Stimulated activated CD4-positive, alpha-beta T cell treated with anti-CD3 and anti-CD28 coated beads, Interleukin-12 subunit alpha, Interleukin-12 subunit beta, amount 100 ng/mL, for 24 hours (primary cell): ENCODE measurements around the gene UMODL1.
A peak's percentile ranks its signal among the peaks of the same experiment; 100 is the strongest.
"Not testable (repeated sequence)": the region's sequence is repeated elsewhere in the genome, so short reads cannot be mapped to it uniquely, and the experiment has no call there.

Source experiments
- DNase-seq, 2 experiments: peaks; one replicate each; pipeline ENCODE4 v3.0.0-alpha.2; 2020; ENCODE audit warnings: low read depth in 2 of 2

Gene UMODL1

GRCh38 chr21:42164064-42164789 lies 93.1 kb downstream of the UMODL1 start:
- peak; percentile 20 to 35 for DNase-seq

DNA sequence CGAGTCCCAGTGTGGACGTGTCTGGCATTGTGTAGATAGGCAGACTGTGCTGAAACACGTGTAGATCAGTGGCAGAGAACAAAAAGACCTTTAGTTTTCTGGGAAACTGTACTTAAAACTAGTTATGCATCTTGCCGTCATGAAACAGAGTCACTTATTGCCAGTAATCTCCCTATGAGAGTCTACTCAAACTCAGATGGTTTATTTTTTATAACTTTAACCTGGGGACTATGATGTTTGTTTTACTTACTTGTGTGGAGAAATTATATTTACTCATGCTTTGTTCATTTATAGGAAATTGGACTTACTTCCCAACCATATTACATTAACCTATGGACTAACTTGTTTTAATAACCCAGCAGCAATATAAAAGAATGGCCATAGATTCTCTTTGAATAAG lies 93.7 kb downstream of the UMODL1 start:
- DNase-seq, result no peak

GRCh38 chr21:42165901-42166300 lies 94.8 kb downstream of the UMODL1 start:
- DNase-seq, result no peak

- DNase-seq, result no peak
These were observed 98.6 kb downstream of the UMODL1 start for GRCh38 chr21:42169758-42170157.

DNA sequence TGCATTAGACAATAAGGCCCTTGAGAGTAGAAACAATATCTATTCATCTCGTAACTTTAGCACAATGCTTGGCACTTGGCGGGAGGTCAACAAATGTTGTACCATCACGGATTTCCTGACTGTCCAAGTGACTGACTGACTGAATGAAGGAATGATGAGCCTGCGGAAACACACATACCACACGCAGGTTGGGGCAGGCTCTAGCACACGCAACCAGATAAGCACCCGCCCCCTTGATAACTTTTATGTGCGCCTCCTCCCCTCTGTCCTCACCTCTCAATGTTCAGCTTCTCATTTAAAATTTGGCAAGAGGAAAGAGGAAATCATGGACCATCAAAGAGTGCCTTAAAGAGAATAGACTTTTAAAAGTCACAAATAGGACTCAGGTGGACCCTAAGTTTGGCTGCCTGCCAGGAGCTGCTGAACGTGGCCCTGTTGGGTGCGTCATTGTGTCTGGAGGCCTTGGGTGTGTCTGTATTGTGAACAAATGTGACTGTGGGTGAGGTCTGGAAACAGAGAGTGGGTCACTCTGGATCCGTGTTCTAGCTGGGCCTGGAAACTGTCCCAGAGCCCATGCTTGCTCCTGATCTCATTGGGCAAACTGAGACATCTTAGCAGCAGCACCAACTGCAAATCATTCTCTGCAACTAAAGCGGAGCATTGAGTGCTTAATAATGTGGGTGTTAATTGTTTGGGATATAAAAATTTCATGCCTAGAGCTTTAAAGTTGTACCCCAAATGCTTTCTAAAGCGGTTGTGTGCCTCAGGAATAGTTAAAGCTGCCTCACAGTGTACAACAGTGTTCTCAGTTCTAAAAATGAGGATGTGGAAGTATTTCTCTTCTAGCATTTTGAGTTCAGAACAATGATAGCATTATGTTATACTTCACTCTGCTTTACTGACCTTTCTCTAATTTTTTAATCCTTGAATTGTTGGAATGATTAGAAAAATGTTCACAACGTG lies 100.3 kb downstream of the UMODL1 start:
- no peak for DNase-seq

GRCh38 chr21:42172596-42173483 lies 101.7 kb downstream of the UMODL1 start:
- no peak for DNase-seq

GRCh38 chr21:42174173-42174572 lies 103.1 kb downstream of the UMODL1 start:
- no peak for DNase-seq

DNA sequence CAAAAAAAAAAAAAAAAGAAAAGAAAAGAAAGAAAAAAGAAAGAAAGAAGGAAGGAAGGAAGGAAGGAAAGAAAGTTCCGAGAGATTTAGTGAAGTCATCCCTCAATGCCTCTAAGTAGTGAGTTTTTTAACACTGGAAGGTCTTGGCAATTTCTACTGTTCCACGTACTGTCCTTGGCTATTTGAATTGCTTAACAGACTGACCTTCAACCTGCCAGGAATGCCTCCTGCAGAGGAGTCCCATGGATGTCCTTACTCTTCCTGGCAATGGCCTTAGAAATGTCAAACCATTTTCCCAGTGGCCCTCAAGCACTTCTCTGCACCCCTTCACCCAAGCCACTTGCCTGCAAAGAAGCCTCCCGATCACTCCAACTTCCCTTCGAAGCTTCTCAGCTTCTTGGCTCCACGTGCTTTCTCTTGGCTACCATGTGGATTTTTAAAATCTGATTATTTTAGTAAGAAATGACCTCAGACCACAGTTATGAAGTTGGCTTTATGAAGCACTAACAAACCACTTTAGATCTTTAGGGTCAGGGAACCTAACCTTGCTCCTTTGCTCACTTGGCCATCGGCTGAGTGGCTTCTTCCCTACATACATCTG lies 104.1 kb downstream of the UMODL1 start:
- no peak for DNase-seq

- DNase-seq, result no peak
These were observed 105.7 kb downstream of the UMODL1 start for GRCh38 chr21:42176859-42177258.

DNA sequence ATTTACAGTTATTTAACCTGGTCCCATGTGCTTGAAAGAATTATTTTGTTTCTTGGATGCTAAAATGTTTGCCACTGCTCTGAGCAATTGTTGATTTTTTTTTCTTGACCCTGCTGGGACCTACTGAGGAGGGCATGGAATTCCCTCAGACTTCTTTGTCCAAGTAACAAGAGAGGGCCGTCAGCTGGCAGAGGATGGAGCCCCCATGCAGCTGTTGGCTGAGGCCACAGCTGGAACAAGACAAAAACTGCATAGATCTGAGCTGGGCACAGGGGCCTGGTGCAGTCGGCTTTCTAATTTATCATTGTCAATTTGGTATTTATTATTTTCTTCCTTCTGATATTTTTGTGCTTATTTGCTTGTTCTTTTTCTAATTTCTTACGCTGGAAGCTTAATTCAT lies 108.2 kb downstream of the UMODL1 start:
- DNase-seq, result no peak

DNA sequence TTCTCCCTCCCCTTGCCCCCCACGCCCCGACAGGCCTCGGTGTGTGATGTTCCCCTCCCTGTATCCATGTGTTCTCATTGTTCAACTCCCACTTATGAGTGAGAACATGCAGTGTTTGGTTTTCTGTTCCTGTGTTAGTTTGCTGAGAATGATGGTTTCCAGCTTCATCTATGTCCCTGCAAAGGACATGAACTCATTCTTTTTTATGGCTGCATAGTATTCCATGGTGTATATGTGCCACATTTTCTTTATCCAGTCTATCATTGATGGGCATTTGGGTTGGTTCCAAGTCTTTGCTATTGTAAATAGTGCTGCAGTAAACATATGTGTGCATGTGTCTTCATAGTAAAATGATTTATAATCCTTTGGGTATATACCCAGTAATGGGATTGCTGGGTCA lies 108.9 kb downstream of the UMODL1 start:
- DNase-seq, result not testable (repeated sequence)

DNA sequence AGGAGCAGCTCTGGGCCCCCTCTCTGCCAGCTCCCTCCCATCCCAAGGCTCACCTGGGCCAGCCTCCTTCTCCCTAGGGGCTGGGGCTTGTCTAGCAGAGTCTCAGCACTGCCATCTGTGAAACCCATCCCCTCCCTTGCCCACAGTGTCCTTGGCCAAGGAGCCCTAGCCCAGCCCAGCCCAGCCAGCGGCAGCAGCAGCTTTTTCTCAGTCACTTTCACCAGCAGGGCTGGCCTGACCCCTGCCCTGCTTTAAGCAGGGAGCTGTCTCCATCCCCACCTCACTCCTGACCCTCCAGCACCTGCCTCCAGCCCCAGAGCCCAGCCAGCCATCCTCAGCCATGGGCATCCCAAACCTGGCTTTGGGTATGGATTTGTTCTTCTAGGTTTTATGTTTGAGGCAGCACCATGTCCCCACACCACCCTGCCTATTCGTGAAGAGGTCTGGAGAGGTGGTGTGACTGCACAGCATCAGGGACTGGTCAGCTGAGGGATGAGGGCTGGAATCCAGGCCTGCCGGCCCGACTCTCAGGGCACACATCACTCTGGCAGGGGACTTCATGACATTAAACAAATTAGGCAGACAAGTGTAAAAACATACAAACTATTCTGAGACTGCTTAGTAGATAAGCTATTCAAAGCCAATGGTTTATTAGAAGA lies 111.7 kb downstream of the UMODL1 start:
- DNase-seq, result no peak

DNA sequence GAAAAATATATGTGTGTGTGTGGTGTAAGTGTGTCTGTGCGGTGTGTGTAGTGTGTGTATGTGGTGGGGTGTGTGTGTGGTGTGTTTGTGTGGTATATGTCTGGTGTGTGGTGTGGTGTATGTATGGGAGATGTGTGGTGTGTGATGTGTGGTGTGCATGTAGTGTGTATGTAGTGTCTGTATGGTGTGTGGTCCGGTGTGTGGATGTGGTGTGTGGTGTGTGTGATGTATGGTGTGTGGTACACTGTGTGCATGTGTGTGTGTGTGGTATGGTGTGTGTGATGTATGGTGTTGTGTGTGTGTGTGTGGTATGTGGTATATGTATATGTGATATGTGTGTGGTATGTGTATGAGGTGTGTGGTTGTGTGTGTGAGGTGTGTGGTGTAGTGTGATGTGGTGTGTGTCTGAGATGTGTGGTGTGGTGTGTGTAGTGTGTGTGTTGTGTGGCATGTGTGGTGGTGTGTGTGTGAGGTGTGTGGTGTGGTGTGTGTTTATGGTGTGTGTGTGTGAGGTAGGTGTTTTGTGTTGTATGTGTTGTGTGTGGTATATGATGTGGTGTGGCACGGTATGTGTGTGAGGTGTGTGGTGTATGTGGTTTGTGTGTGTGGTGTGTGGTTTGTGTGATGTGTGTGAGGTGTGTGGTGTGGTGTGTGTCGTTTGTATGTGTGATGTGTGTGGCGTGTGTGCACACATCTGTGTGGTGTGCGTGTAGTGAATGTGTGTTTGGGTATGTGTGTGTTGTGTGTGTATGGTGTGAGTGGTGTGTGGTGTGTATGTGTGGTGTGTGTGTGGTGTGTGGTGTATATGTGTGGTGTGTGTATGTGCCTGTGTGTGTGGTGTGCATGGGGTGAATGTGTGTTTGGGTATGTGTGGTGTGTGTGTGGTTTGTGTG lies 112.5 kb downstream of the UMODL1 start:
- DNase-seq, result no peak

GRCh38 chr21:42186591-42186990 lies 115.5 kb downstream of the UMODL1 start:
- no peak for DNase-seq

GRCh38 chr21:42187976-42188653 lies 117.0 kb downstream of the UMODL1 start:
- peak; percentile 56 to 70 for DNase-seq

- DNase-seq, result no peak
These were observed 117.5 kb downstream of the UMODL1 start for GRCh38 chr21:42188663-42189062.

DNA sequence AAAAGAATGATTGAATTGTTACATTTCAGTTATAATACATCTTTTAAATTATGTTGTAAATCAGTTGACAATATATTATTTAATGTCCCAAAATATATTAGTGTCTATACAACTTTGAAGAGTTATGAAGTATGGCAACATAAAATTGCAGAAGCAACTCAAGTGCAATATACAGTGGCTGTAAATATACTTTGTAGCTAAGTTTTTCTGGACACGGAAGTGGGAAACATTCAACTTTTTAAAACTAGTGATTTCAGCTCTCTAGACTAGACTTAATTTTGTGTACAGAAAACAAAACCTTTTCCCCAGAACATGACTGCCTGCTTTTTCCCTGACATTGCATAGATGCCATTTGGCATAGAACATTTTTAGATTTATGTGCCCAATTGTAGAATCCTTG lies 118.3 kb downstream of the UMODL1 start:
- DNase-seq, result no peak

DNA sequence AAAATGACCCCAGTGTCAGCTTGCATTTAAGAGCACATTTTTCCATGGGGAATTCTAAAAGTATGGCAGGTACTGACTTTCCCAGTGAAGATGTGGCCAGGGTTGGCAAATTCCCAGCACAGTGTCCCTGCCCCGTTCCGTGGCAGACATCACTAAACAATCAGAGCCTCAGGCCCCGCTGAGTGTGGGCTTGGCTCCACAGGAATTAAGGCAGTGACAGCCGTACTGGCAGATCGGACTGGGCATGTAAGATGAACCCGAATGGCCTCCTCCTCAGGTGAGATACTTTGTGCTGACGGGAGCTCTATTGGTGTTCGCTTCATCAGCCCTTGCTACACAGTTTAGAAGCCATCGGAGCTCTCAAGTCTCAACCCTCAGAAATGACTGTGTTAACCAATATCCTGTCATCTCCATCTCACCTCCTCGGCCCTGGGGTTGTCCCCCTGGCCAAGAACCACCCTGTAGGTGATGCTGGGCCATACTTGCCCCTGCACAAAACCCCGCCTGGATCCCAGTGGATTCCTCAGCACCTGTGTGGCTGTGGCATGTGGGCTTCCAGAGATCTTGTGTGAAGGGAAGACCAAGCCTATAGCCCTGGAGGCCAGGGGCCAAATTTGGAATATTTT lies 118.9 kb downstream of the UMODL1 start:
- no peak for DNase-seq

- no peak for DNase-seq
These were observed 119.4 kb downstream of the UMODL1 start for GRCh38 chr21:42190486-42190863.
